ENCODE data around the gene GHR. TPM values are rescaled to one million over a fixed set of nuclear protein-coding genes. Genes with fewer than 3 reads are reported as not detected.
"Not testable (repeated sequence)": the region's sequence is repeated elsewhere in the genome, so short reads cannot be mapped to it uniquely, and the experiment has no call there.

Gene GHR
- total RNA-seq, 2 donors from 2014 or later = 10.8 to 10.9 TPM

DNA sequence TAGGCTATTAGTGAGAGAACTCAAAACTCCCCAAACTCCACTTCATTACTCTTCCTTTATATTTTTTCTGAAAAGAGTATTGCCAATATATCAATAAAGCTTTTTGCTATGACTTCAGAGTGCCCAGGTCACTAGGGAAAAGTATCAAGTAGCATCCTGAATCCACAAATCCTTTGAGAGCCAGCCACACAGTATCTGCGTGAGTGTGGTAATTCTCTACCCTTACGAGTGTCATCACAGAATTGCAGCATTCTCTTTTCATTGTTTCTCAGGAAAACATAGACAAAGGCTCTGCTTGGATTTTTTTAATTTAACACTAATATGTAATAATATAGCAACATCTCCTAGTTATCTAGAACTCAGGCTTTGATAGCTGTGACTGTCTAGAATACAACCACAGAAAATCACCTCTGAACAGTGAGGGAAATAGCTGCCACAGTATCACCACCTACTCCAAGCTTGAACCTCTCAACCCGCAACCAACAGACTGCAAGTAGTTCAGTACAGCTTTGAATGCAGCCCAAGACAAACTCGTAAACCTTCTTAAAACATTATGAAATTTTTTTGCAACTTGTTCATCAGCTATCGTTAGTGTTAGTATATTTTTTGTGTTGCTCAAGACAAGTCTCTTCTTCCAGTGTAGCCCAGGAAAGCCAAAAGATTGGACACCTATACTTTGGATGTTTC, 254.1 kb downstream of the GHR start:
- Histone ChIP-seq H3K9me3 (peaks cover 0 to 14% of the 10 kb centered on the region in 2 donors), H3K4me1 (peaks cover 0 to 4% of the 10 kb centered on the region in 2 donors), H3K27ac (no peak overlapping the region), H3K27me3 (no peaks in the 10 kb centered on the region), H3K36me3 (no peaks in the 10 kb centered on the region), H3K4me3 (no peak overlapping the region)
- TF ChIP-seq CTCF (IDR thresholded peaks at IDR 0.05) = no peak
- DNase-seq (ENCODE audit: low spot score) = no peak

DNA sequence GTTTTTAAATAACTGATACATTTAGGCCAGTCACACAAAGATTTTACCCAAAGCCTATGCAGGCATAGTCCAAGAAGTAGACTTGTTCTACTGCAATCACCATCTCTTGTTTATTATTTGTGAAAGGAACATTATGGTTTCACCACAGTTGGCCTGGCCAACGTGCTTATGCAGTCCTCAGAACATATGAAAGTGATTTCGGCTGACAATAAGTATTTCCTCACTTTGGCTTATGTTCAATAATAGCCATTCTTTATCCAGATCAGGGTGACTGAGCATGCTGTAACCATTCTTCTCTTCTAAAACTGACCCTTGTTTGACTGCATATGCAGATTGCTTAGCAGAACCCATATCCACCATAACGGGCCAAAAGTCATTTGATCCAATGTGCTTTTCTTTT, 256.8 kb downstream of the GHR start:
- Histone ChIP-seq H3K4me1 (peaks cover 0 to 4% of the 10 kb centered on the region in 2 donors), H3K9me3 (peaks cover 0 to 12% of the 10 kb centered on the region in 2 donors), H3K36me3 (no peaks in the 10 kb centered on the region), H3K4me3 (no peak overlapping the region), H3K27me3 (no peaks in the 10 kb centered on the region), H3K27ac (no peak overlapping the region)
- no peak for TF ChIP-seq CTCF (IDR thresholded peaks at IDR 0.05)
- DNase-seq (ENCODE audit: low spot score) = no peak

DNA sequence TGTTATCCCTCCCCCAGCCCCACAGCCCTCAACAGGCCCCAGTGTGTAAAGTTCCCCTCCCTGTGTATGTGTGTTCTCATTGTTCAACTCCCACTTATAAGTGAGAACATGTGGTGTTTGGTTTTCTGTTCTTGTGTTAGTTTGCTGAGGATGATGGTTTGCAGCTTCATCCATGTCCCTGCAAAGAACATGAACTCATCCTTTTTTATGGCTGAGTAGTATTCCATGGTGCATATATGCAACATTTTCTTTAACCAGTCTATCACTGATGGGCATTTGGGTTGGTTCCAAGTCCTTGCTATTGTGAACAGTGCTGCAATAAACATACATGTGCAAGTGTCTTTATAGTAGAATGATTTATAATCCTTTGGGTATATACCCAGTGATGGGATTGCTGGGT, 261.8 kb downstream of the GHR start:
- H3K4me1 ChIP-seq; DNase-seq (ENCODE audit: low spot score); H3K36me3 ChIP-seq; H3K4me3 ChIP-seq; H3K27me3 ChIP-seq; H3K27ac ChIP-seq: not testable (repeated sequence)
- peaks cover 0 to 25% of the 10 kb centered on the region in 2 donors for H3K9me3 ChIP-seq

- no peak for TF ChIP-seq CTCF (IDR thresholded peaks at IDR 0.05)
- H3K4me1 ChIP-seq = peaks cover 0 to 16% of the 10 kb centered on the region in 2 donors
- no peaks in the 10 kb centered on the region for H3K36me3 ChIP-seq
- no peak for DNase-seq (ENCODE audit: low spot score)
- peaks cover 0 to 13% of the 10 kb centered on the region in 2 donors for H3K9me3 ChIP-seq
- no peak overlapping the region for H3K27ac ChIP-seq
- no peaks in the 10 kb centered on the region for H3K27me3 ChIP-seq
- H3K4me3 ChIP-seq = no peak overlapping the region
These were observed 266.2 kb downstream of the GHR start for GRCh38 chr5:42689391-42689790.

DNA sequence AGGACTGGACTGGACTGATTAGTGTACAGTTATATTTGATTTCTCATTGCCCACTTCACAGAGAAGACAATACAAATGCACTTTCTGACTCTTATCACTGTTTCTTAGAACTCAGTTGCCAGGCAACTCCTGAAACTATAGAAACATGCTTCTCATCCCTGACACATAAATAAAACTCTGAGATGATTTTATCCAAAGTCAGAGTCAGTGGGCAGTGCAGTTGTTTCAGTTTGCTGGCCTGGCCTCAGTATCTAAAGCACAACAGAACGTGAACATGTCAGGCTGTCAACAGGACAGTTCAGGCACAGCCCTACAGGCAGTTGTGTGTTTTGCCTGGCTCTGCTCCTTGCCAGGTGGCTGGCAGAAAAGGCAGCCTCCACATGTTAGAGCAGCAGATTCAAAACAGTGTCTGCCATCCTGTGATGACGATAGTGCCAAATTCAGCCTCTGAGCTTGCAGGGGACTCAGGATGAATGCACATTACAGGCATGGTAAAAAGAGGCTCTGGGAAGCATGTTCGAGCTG, 268.2 kb downstream of the GHR start:
- H3K27ac ChIP-seq = peak overlapping the region; percentile 34 to 36
- peak in 1 of 2 donors; percentile 17 for TF ChIP-seq CTCF (IDR thresholded peaks at IDR 0.05)
- H3K36me3 ChIP-seq = no peaks in the 10 kb centered on the region
- H3K27me3 ChIP-seq = no peaks in the 10 kb centered on the region
- DNase-seq (ENCODE audit: low spot score) = no peak
- peaks cover 0 to 3% of the 10 kb centered on the region in 2 donors for H3K9me3 ChIP-seq
- H3K4me3 ChIP-seq = peak overlapping the region in 1 of 2 donors; percentile 9
- H3K4me1 ChIP-seq = peaks cover 0 to 16% of the 10 kb centered on the region in 2 donors

- DNase-seq (ENCODE audit: low spot score) = no peak
- no peaks in the 10 kb centered on the region for H3K4me1 ChIP-seq
- H3K36me3 ChIP-seq = peaks cover 11% of the 10 kb centered on the region
- H3K27ac ChIP-seq = no peak overlapping the region
- peaks cover 5 to 28% of the 10 kb centered on the region in 2 donors for H3K9me3 ChIP-seq
- H3K4me3 ChIP-seq = no peak overlapping the region
- TF ChIP-seq CTCF (IDR thresholded peaks at IDR 0.05) = no peak
- no peaks in the 10 kb centered on the region for H3K27me3 ChIP-seq
These were observed 278.3 kb downstream of the GHR start for GRCh38 chr5:42701351-42702059.
